Type B pancreatic cell (in vitro differentiated cells): ENCODE results near the gene JPH3. TPM values are rescaled to one million over a fixed set of nuclear protein-coding genes. Genes with fewer than 3 reads are reported as not detected.

Experiments used
- DNase-seq: peaks from one replicate; pipeline ENCODE4 v3.0.0; 2021; ENCODE audit warnings: mixed read lengths; ENCODE audit not compliant: unreplicated experiment; ENCODE audit errors: extremely low spot score
- H3K27ac Mint-ChIP-seq: 2 replicates; pipeline ENCODE4 v1.8.0; 2021; ENCODE audit warnings: mild to moderate bottlenecking, mixed read lengths
- H3K27me3 Mint-ChIP-seq: 2 replicates; pipeline ENCODE4 v1.8.0; 2021; ENCODE audit warnings: mixed read lengths
- H3K36me3 Mint-ChIP-seq: 2 replicates; pipeline ENCODE4 v1.8.0; 2021; ENCODE audit warnings: mixed read lengths
- H3K4me1 Mint-ChIP-seq: one replicate; pipeline ENCODE4 v1.8.0; 2021; ENCODE audit warnings: mixed read lengths; ENCODE audit not compliant: unreplicated experiment
- H3K4me3 Mint-ChIP-seq: 2 replicates; pipeline ENCODE4 v1.8.0; 2021; ENCODE audit warnings: mild to moderate bottlenecking, mixed read lengths
- H3K9me3 Mint-ChIP-seq: 2 replicates; pipeline ENCODE4 v1.8.0; 2021; ENCODE audit warnings: mixed read lengths
- CTCF ChIP-seq: fragments of 200-600 bp; sonication (generic); conservative IDR thresholded peaks from 2 replicates; pipeline ENCODE4 v1.5.0; 2021; ENCODE audit warnings: antibody characterized with exemption, mild to moderate bottlenecking
- total RNA-seq: library from RNA; stranded (reverse); gene quantifications from 2 replicates; pipeline ENCODE4 v1.2.1, GENCODE V29; 2021; ENCODE audit warnings: low replicate concordance

The JPH3 gene
- total RNA-seq, 1 donor from 2014 or later = 7.2 TPM

- no peak overlapping the region for H3K27ac Mint-ChIP-seq
- H3K4me3 Mint-ChIP-seq = no peak overlapping the region
- peaks cover 17% of the 10 kb centered on the region for H3K4me1 Mint-ChIP-seq
- DNase-seq = no peak
- no peaks in the 10 kb centered on the region for H3K36me3 Mint-ChIP-seq
- no peak for TF ChIP-seq CTCF
- H3K9me3 Mint-ChIP-seq = no peaks in the 10 kb centered on the region
- H3K27me3 Mint-ChIP-seq = peaks cover 57% of the 10 kb centered on the region
Observed at GRCh38 chr16:87587636-87588035, 14.7 kb upstream of the JPH3 start.

GRCh38 chr16:87592018-87592712 lies 10.1 kb upstream of the JPH3 start:
- H3K36me3 Mint-ChIP-seq = no peaks in the 10 kb centered on the region
- TF ChIP-seq CTCF = no peak
- peaks cover 68% of the 10 kb centered on the region for H3K27me3 Mint-ChIP-seq
- no peak overlapping the region for H3K27ac Mint-ChIP-seq
- H3K9me3 Mint-ChIP-seq = no peaks in the 10 kb centered on the region
- H3K4me1 Mint-ChIP-seq = peaks cover 5% of the 10 kb centered on the region
- DNase-seq = no peak
- no peak overlapping the region for H3K4me3 Mint-ChIP-seq

GRCh38 chr16:87593710-87594258 lies 8.5 kb upstream of the JPH3 start:
- DNase-seq = no peak
- Mint-ChIP-seq H3K4me3 (no peak overlapping the region), H3K9me3 (no peaks in the 10 kb centered on the region), H3K36me3 (no peaks in the 10 kb centered on the region), H3K27ac (no peak overlapping the region), H3K27me3 (peaks cover 63% of the 10 kb centered on the region), H3K4me1 (peaks cover 2% of the 10 kb centered on the region)
- no peak for TF ChIP-seq CTCF

GRCh38 chr16:87595712-87596111 lies 6.6 kb upstream of the JPH3 start:
- Mint-ChIP-seq H3K9me3 (no peaks in the 10 kb centered on the region), H3K27me3 (peaks cover 47% of the 10 kb centered on the region), H3K36me3 (no peaks in the 10 kb centered on the region), H3K27ac (no peak overlapping the region), H3K4me1 (no peaks in the 10 kb centered on the region), H3K4me3 (no peak overlapping the region)
- no peak for TF ChIP-seq CTCF
- DNase-seq = no peak

GRCh38 chr16:87597324-87597830 lies 4.9 kb upstream of the JPH3 start:
- Mint-ChIP-seq H3K9me3 (no peaks in the 10 kb centered on the region), H3K27ac (no peak overlapping the region), H3K4me3 (no peak overlapping the region), H3K36me3 (no peaks in the 10 kb centered on the region), H3K4me1 (no peaks in the 10 kb centered on the region), H3K27me3 (peaks cover 33% of the 10 kb centered on the region)
- DNase-seq = no peak
- TF ChIP-seq CTCF = no peak
